GM21423 (cell line): ENCODE measurements around the gene DLL1.

ENCODE experiments used
- ATAC-seq: cut with Tn5 transposase; IDR thresholded peaks from one replicate; pipeline ENCODE4 v1.9.1; 2021; ENCODE audit warnings: mild to moderate bottlenecking, moderate library complexity; ENCODE audit not compliant: unreplicated experiment

The DLL1 gene

DNA sequence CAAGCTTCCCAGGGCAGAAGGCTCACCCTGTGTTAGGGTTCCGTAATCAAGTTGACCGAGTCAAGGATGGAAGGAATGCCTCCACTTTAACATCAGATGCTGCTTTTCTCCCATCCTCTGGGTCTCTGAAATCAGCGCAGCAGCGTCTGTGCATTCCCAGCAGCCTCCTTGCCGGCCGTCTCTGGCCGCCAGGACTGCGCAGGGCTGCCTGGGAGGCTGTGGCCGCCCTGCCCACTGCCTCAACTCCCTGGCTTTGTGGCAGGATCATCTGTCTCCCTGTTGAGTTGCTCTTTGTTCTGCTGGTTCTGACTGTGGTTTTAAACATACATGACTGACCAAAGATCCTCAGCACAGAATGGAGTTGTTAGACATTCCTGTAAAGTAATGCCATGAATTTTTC, 56.5 kb downstream of the DLL1 start:
- no peak for ATAC-seq

GRCh38 chr6:170233286-170234205, 57.3 kb downstream of the DLL1 start:
- no peak for ATAC-seq
